ENCODE data around the gene POLR2M. TPM values are rescaled to one million over a fixed set of nuclear protein-coding genes. Genes with fewer than 3 reads are reported as not detected.

The POLR2M gene
- total RNA-seq, 1 donor from 2014 or later, result 45.2 TPM

GRCh38 chr15:57752840-57753239 lies 46.3 kb downstream of the POLR2M start:
- no peak overlapping the region for H3K4me3 Mint-ChIP-seq (ENCODE audit: low read depth)
- peaks cover 2% of the 10 kb centered on the region for H3K27me3 Mint-ChIP-seq (ENCODE audit: low read depth)
- H3K27ac Mint-ChIP-seq, result no peak overlapping the region
- intact Hi-C loops (cut with micrococcal nuclease), result no loop called here
- no peaks in the 10 kb centered on the region for H3K4me1 Mint-ChIP-seq (ENCODE audit: low read depth)
- H3K9me3 Mint-ChIP-seq, result no peaks in the 10 kb centered on the region
- H3K36me3 Mint-ChIP-seq (ENCODE audit: low read depth), result no peaks in the 10 kb centered on the region
- DNase-seq (ENCODE audit: low spot score), result no peak

DNA sequence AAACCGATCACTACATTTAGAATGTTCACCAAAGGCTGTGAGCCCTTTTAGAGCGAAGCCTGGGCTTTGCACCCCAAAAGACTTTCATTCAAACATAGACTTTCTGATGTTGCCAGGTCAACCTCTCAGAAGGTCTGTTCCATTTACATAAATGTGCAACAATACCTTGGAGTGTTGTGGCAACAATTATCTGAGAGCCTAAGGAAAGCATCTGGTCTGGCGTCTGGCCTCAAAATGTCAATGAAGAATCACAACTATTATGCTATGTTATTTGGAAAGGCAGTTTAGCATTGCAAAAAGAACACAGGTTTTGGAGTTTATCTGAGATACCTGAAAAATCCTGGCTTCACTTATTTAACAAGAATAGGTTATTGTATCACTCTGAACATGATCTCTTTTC lies 50.0 kb downstream of the POLR2M start:
- intact Hi-C loops (cut with micrococcal nuclease), result no loop called here
- H3K4me1 Mint-ChIP-seq (ENCODE audit: low read depth), result no peaks in the 10 kb centered on the region
- H3K27ac Mint-ChIP-seq, result no peak overlapping the region
- no peak for DNase-seq (ENCODE audit: low spot score)
- H3K27me3 Mint-ChIP-seq (ENCODE audit: low read depth), result peaks cover 2% of the 10 kb centered on the region
- no peak overlapping the region for H3K4me3 Mint-ChIP-seq (ENCODE audit: low read depth)
- no peaks in the 10 kb centered on the region for H3K9me3 Mint-ChIP-seq
- no peaks in the 10 kb centered on the region for H3K36me3 Mint-ChIP-seq (ENCODE audit: low read depth)

GRCh38 chr15:57758560-57758959 lies 52.0 kb downstream of the POLR2M start:
- Mint-ChIP-seq H3K27me3 (ENCODE audit: low read depth) (peaks cover 10% of the 10 kb centered on the region), H3K4me3 (ENCODE audit: low read depth) (no peak overlapping the region), H3K4me1 (ENCODE audit: low read depth) (no peaks in the 10 kb centered on the region), H3K27ac (no peak overlapping the region), H3K9me3 (no peaks in the 10 kb centered on the region), H3K36me3 (ENCODE audit: low read depth) (no peaks in the 10 kb centered on the region)
- intact Hi-C loops (cut with micrococcal nuclease), result no loop called here
- DNase-seq (ENCODE audit: low spot score), result no peak

DNA sequence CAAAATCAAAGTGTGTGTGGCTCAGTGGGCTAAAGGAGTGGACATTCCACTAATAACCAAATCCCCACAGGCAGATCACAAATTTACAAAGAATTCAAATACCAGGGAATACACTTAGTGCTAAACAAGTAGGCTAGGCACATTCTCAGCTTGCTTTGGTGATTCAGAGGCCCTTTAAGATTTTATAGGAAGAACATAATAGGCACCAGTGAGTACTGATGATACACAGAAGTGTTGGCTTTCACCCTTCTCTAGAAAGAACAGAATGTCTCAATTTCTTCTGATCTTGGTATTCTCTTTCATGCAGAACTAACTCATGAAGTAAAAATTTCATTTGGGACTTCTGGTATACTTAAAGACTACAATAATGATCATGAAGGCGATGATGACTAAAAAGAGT lies 55.0 kb downstream of the POLR2M start:
- no peak overlapping the region for H3K4me3 Mint-ChIP-seq (ENCODE audit: low read depth)
- H3K36me3 Mint-ChIP-seq (ENCODE audit: low read depth), result no peaks in the 10 kb centered on the region
- peaks cover 16% of the 10 kb centered on the region for H3K27me3 Mint-ChIP-seq (ENCODE audit: low read depth)
- no peaks in the 10 kb centered on the region for H3K4me1 Mint-ChIP-seq (ENCODE audit: low read depth)
- intact Hi-C loops (cut with micrococcal nuclease), result no loop called here
- no peak for DNase-seq (ENCODE audit: low spot score)
- H3K9me3 Mint-ChIP-seq, result no peaks in the 10 kb centered on the region
- H3K27ac Mint-ChIP-seq, result no peak overlapping the region

DNA sequence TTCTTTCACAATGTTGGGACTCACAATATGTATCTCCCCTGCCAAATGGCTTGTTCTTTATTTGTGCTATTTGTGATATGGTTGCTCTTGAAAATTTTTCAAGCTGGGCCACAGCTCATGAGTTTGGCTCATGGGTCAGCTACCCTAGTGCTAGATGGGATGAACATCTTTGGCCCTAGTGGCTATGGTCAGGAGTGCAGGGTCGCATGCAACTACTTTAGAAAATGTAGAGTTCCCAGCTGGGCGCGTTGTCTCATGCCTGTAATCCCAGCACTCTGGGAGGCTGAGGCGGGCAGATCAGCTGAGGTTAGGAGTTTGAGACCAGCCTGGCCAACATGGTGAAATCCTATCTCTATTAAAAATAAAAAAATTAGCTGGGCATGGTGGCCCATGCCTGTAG lies 55.8 kb downstream of the POLR2M start:
- no peak overlapping the region for H3K27ac Mint-ChIP-seq
- DNase-seq (ENCODE audit: low spot score), result no peak
- H3K4me1 Mint-ChIP-seq (ENCODE audit: low read depth), result peaks cover 2% of the 10 kb centered on the region
- H3K4me3 Mint-ChIP-seq (ENCODE audit: low read depth), result no peak overlapping the region
- intact Hi-C loops (cut with micrococcal nuclease), result no loop called here
- H3K36me3 Mint-ChIP-seq (ENCODE audit: low read depth), result no peaks in the 10 kb centered on the region
- H3K9me3 Mint-ChIP-seq, result no peaks in the 10 kb centered on the region
- peaks cover 16% of the 10 kb centered on the region for H3K27me3 Mint-ChIP-seq (ENCODE audit: low read depth)

GRCh38 chr15:57763176-57763964 lies 56.9 kb downstream of the POLR2M start:
- no peaks in the 10 kb centered on the region for H3K9me3 Mint-ChIP-seq
- H3K27ac Mint-ChIP-seq, result no peak overlapping the region
- peaks cover 9% of the 10 kb centered on the region for H3K4me1 Mint-ChIP-seq (ENCODE audit: low read depth)
- peaks cover 15% of the 10 kb centered on the region for H3K27me3 Mint-ChIP-seq (ENCODE audit: low read depth)
- DNase-seq (ENCODE audit: low spot score), result no peak
- intact Hi-C loops (cut with micrococcal nuclease), result no loop called here
- no peak overlapping the region for H3K4me3 Mint-ChIP-seq (ENCODE audit: low read depth)
- H3K36me3 Mint-ChIP-seq (ENCODE audit: low read depth), result no peaks in the 10 kb centered on the region

Other genes with a start within 250 kb of the POLR2M start
- gene MYZAP, start 114.8 kb upstream of the POLR2M start, total RNA-seq, result not detected in 2 replicates